HepG2 (cell line): Measurements from ENCODE around the gene CFL1. TPM values are rescaled to one million over a fixed set of nuclear protein-coding genes. Genes with fewer than 3 reads are reported as not detected.

ENCODE experiments used
- BHLHE40 ChIP-seq: IDR thresholded peaks from 2 replicates; pipeline ENCODE4 v1.6.1; 2011; ENCODE audit warnings: low read length, improper control_type of control experiment
- CREB1 ChIP-seq, 2 experiments: fragments of 450-650 bp in 1 of 2; IDR thresholded peaks; 2 replicates each; pipeline ENCODE4 v1.6.1; 2016 to 2017; ENCODE audit warnings: control low read depth in 1 of 2, mild to moderate bottlenecking in 1 of 2, missing compliant biosample characterization in 1 of 2, missing genetic modification characterization in 1 of 2
- ELF4 ChIP-seq: sonication (generic); formaldehyde crosslinking; IDR thresholded peaks from 2 replicates; pipeline ENCODE4 v1.5.0; 2020; ENCODE audit warnings: missing genetic modification reagents, mild to moderate bottlenecking, moderate library complexity, borderline replicate concordance
- EP300 ChIP-seq, 3 experiments: sonication (generic) in 1 of 3; formaldehyde crosslinking in 1 of 3; IDR thresholded peaks; 2 replicates each; pipeline versions ENCODE4 v1.5.1 to v1.6.1; 2011 to 2020; ENCODE audit warnings: low read depth in 2 of 3, low read length in 2 of 3, borderline replicate concordance in 1 of 3, improper control_type of control experiment in 1 of 3, mild to moderate bottlenecking in 1 of 3, missing genetic modification reagents in 1 of 3, moderate library complexity in 1 of 3
- MYC ChIP-seq: sonication (generic); formaldehyde crosslinking; IDR thresholded peaks from 2 replicates; pipeline ENCODE4 v1.9.0; 2021; ENCODE audit warnings: missing genetic modification reagents, borderline replicate concordance
- PHB2 ChIP-seq: fragments of 450-650 bp; IDR thresholded peaks from 2 replicates; pipeline ENCODE4 v1.6.1; 2018; ENCODE audit not compliant: partially characterized antibody
- ZNF251 ChIP-seq: sonication (generic); formaldehyde crosslinking; IDR thresholded peaks from 2 replicates; pipeline ENCODE4 v1.9.0; 2021; ENCODE audit warnings: mild to moderate bottlenecking, missing genetic modification reagents
- ZNF773 ChIP-seq: sonication (generic); formaldehyde crosslinking; IDR thresholded peaks from 2 replicates; pipeline ENCODE4 v1.4.0; 2020; ENCODE audit warnings: missing genetic modification reagents, borderline replicate concordance
- polyA plus RNA-seq, 8 experiments: library from polyadenylated mRNA; depleted of rRNA in 3 of 8; stranded (reverse) in 7 of 8; unstranded in 1 of 8; fragments of >200 nt; fragmentation: Illumina TruSeq in 4 of 8; extraction: Trizol in 4 of 8; gene quantifications; 2 replicates each; pipeline versions ENCODE4 v1.2.1 to v1.2.3, GENCODE V29; 2011 to 2016; ENCODE audit warnings: low read depth in 4 of 8, missing spikeins in 1 of 8, mixed read lengths in 1 of 8; ENCODE audit not compliant: insufficient read depth in 1 of 8
- total RNA-seq, 5 experiments: library from RNA; depleted of rRNA; stranded (reverse); fragments of >200 nt; fragmentation: Illumina TruSeq; extraction: Trizol; gene quantifications; 2 replicates each; pipeline ENCODE4 v1.2.3, GENCODE V29; 2016; ENCODE audit warnings: low read depth in 1 of 5
- TF ChIP-seq, protein P1 (sequence below): sonication (generic); formaldehyde crosslinking; IDR thresholded peaks from 2 replicates; pipeline ENCODE4 v1.4.0; 2020; ENCODE audit warnings: mild to moderate bottlenecking, missing genetic modification reagents, borderline replicate concordance

CFL1 gene
- total and polyA plus RNA-seq, 2 of the 13 experiments (the other 11 are each of a cell fraction or from before 2014, with no cell fraction given): 379 to 383 TPM

- TF ChIP-seq MYC (no peak), CREB1 (IDR thresholded peaks at IDR 0.05) (no peak), CREB1 (CRISPR knock-in tag; IDR thresholded peaks at IDR 0.05) (peak; percentile 51), ZNF773 (CRISPR knock-in tag) (no peak), EP300 (IDR thresholded peaks at IDR 0.05; ENCODE audit: low read depth in 2 of 2, low read length in 2 of 2) (peak in 1 of 2 experiments; percentile 42; a peak in 2 of 4 replicates), EP300 (CRISPR knock-in tag; IDR thresholded peaks at IDR 0.05; ENCODE audit: borderline replicate concordance) (no peak), ELF4 (no peak), BHLHE40 (no peak), ZNF251 (no peak), PHB2 (no peak)
- TF ChIP-seq, protein P1, sequence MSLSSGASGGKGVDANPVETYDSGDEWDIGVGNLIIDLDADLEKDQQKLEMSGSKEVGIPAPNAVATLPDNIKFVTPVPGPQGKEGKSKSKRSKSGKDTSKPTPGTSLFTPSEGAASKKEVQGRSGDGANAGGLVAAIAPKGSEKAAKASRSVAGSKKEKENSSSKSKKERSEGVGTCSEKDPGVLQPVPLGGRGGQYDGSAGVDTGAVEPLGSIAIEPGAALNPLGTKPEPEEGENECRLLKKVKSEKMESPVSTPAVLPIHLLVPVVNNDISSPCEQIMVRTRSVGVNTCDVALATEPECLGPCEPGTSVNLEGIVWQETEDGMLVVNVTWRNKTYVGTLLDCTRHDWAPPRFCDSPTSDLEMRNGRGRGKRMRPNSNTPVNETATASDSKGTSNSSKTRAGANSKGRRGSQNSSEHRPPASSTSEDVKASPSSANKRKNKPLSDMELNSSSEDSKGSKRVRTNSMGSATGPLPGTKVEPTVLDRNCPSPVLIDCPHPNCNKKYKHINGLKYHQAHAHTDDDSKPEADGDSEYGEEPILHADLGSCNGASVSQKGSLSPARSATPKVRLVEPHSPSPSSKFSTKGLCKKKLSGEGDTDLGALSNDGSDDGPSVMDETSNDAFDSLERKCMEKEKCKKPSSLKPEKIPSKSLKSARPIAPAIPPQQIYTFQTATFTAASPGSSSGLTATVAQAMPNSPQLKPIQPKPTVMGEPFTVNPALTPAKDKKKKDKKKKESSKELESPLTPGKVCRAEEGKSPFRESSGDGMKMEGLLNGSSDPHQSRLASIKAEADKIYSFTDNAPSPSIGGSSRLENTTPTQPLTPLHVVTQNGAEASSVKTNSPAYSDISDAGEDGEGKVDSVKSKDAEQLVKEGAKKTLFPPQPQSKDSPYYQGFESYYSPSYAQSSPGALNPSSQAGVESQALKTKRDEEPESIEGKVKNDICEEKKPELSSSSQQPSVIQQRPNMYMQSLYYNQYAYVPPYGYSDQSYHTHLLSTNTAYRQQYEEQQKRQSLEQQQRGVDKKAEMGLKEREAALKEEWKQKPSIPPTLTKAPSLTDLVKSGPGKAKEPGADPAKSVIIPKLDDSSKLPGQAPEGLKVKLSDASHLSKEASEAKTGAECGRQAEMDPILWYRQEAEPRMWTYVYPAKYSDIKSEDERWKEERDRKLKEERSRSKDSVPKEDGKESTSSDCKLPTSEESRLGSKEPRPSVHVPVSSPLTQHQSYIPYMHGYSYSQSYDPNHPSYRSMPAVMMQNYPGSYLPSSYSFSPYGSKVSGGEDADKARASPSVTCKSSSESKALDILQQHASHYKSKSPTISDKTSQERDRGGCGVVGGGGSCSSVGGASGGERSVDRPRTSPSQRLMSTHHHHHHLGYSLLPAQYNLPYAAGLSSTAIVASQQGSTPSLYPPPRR (CRISPR knock-in tag): no peak
Measured at GRCh38 chr11:65844231-65844872, 13.6 kb downstream of the CFL1 start (continued).
